WTC11 (cell line): Measurements from ENCODE around the gene OR51F2. TPM values are rescaled to one million over a fixed set of nuclear protein-coding genes. Genes with fewer than 3 reads are reported as not detected.

Experiments used
- ATAC-seq: fragments of 200-7000 bp; cut with Tn5 transposase; 2 replicates; pipeline ENCODE4 v1.10.0; 2021; ENCODE audit warnings: mild to moderate bottlenecking, moderate library complexity
- CTCF ChIA-PET: fragments of 300-600 bp; sonication (Branson Sonifier 250); formaldehyde crosslinking; loops from one replicate; lab custom pipeline; 2021; ENCODE audit warnings: antibody characterized with exemption; lab: Charles Lee
- POLR2A ChIA-PET: fragments of 350-600 bp; sonication (Branson Sonifier 250); formaldehyde crosslinking; loops from one replicate; lab custom pipeline; 2021; ENCODE audit warnings: antibody characterized with exemption; lab: Charles Lee
- DNase-seq: peaks from one replicate; pipeline ENCODE4 v3.0.0; 2021; ENCODE audit warnings: low spot score
- H3K27ac Mint-ChIP-seq: 2 replicates; pipeline ENCODE4 v1.8.0; 2021; ENCODE audit warnings: mixed read lengths
- H3K27me3 Mint-ChIP-seq: 2 replicates; pipeline ENCODE4 v1.8.0; 2021; ENCODE audit warnings: low read depth, mild to moderate bottlenecking, moderate library complexity, mixed read lengths
- H3K36me3 Mint-ChIP-seq: 2 replicates; pipeline ENCODE4 v1.8.0; 2021; ENCODE audit warnings: mixed read lengths
- H3K4me1 Mint-ChIP-seq: 2 replicates; pipeline ENCODE4 v1.8.0; 2022; ENCODE audit warnings: mixed read lengths
- H3K4me3 Mint-ChIP-seq: 2 replicates; pipeline ENCODE4 v1.8.0; 2021; ENCODE audit warnings: mild to moderate bottlenecking, moderate library complexity, mixed read lengths
- H3K9me3 Mint-ChIP-seq: 2 replicates; pipeline ENCODE4 v1.8.0; 2021; ENCODE audit warnings: mixed read lengths
- CTCF ChIP-seq: fragments of 200-600 bp; IDR thresholded peaks from 2 replicates; pipeline ENCODE4 v1.8.0; 2022; ENCODE audit warnings: antibody characterized with exemption
- FOXK1 ChIP-seq: sonication (generic); formaldehyde crosslinking; IDR thresholded peaks from 2 replicates; pipeline ENCODE4 v1.8.0; 2022; ENCODE audit warnings: mild to moderate bottlenecking, moderate library complexity, missing genetic modification reagents
- HMGA2 ChIP-seq: fragments of 250-450 bp; sonication (Bioruptor Pico); IDR thresholded peaks from 2 replicates; pipeline ENCODE4 v1.4.0; 2021; ENCODE audit warnings: mild to moderate bottlenecking, moderate library complexity
- NFATC4 ChIP-seq: fragments of 250-450 bp; sonication (Bioruptor Pico); IDR thresholded peaks from 2 replicates; pipeline ENCODE4 v1.9.0; 2021; ENCODE audit warnings: mild to moderate bottlenecking
- NR2C2 ChIP-seq: sonication (generic); formaldehyde crosslinking; IDR thresholded peaks from 2 replicates; pipeline ENCODE4 v1.8.0; 2022; ENCODE audit warnings: mild to moderate bottlenecking, missing genetic modification reagents
- PRDM15 ChIP-seq: sonication (generic); formaldehyde crosslinking; IDR thresholded peaks from 2 replicates; pipeline ENCODE4 v1.8.0; 2022; ENCODE audit warnings: missing genetic modification reagents
- STAT6 ChIP-seq: sonication (generic); formaldehyde crosslinking; conservative IDR thresholded peaks from 2 replicates; pipeline ENCODE4 v1.8.1; 2023; ENCODE audit warnings: mild to moderate bottlenecking, low read depth, missing genetic modification reagents, moderate library complexity
- TEAD1 ChIP-seq: sonication (generic); formaldehyde crosslinking; IDR thresholded peaks from 2 replicates; pipeline ENCODE4 v1.8.0; 2022; ENCODE audit warnings: mild to moderate bottlenecking, missing genetic modification reagents
- USF1 ChIP-seq: sonication (generic); formaldehyde crosslinking; IDR thresholded peaks from 2 replicates; pipeline ENCODE4 v1.8.0; 2022; ENCODE audit warnings: mild to moderate bottlenecking, missing genetic modification reagents
- ZMAT4 ChIP-seq: fragments of 250-450 bp; sonication (Bioruptor Pico); IDR thresholded peaks from 2 replicates; pipeline ENCODE4 v1.9.0; 2021; ENCODE audit warnings: mild to moderate bottlenecking
- ZNF416 ChIP-seq: fragments of 250-450 bp; sonication (Bioruptor Pico); IDR thresholded peaks from 2 replicates; pipeline ENCODE4 v1.9.0; 2021; ENCODE audit warnings: mild to moderate bottlenecking, inconsistent platforms
- ZNF423 ChIP-seq: fragments of 250-450 bp; sonication (Bioruptor Pico); IDR thresholded peaks from 2 replicates; pipeline ENCODE4 v2.1.2; 2022; ENCODE audit warnings: mild to moderate bottlenecking, moderate library complexity
- ZNF512 ChIP-seq: sonication (generic); formaldehyde crosslinking; IDR thresholded peaks from 2 replicates; pipeline ENCODE4 v1.8.1; 2022; ENCODE audit warnings: missing genetic modification reagents, borderline replicate concordance
- total RNA-seq: library from RNA; stranded (reverse); gene quantifications from 3 replicates; pipeline ENCODE4 v1.2.3, GENCODE V29; 2021

The OR51F2 gene
- total RNA-seq, 1 experiment from 2014 or later: not detected

- ChIA-PET POLR2A (no interaction called here), CTCF (no interaction called here)
- H3K4me1 Mint-ChIP-seq: peaks cover 33% of the 10 kb centered on the region
- H3K4me3 Mint-ChIP-seq: no peak overlapping the region
- H3K27ac Mint-ChIP-seq: peak overlapping the region; percentile 74
- peaks cover 16% of the 10 kb centered on the region for H3K9me3 Mint-ChIP-seq
- peaks cover 9% of the 10 kb centered on the region for H3K27me3 Mint-ChIP-seq
- 0 out of 2 replicates have a peak, but pooled peaks have one; percentile 12 for TF ChIP-seq ZNF423 (CRISPR knock-in tag)
- peak; percentile 99 for TF ChIP-seq ZNF416 (CRISPR knock-in tag)
- no peak for TF ChIP-seq TEAD1
- TF ChIP-seq, all 79 proteins: peak for 2
- DNase-seq: no peak
- peak; percentile 97 for ATAC-seq
- H3K36me3 Mint-ChIP-seq: peaks cover 5% of the 10 kb centered on the region; the same call in 1 of the 2 replicates
These were observed 41.5 kb downstream of the OR51F2 start for GRCh38 chr11:4862447-4863236.

GRCh38 chr11:4863876-4864275 is 42.8 kb downstream of the OR51F2 start:
- POLR2A ChIA-PET: no interaction called here
- H3K9me3 Mint-ChIP-seq: peaks cover 16% of the 10 kb centered on the region
- H3K4me3 Mint-ChIP-seq: no peak overlapping the region
- H3K4me1 Mint-ChIP-seq: peaks cover 33% of the 10 kb centered on the region
- peaks cover 9% of the 10 kb centered on the region for H3K27me3 Mint-ChIP-seq
- DNase-seq: no peak
- no peak for ATAC-seq
- CTCF ChIA-PET: no interaction called here
- TF ChIP-seq NFATC4 (CRISPR knock-in tag) (no peak), HMGA2 (CRISPR knock-in tag) (no peak), ZMAT4 (CRISPR knock-in tag) (no peak), ZNF512 (CRISPR knock-in tag) (no peak), NR2C2 (CRISPR knock-in tag) (no peak), STAT6 (CRISPR knock-in tag) (no peak), CTCF (no peak), USF1 (no peak), PRDM15 (CRISPR knock-in tag) (no peak), FOXK1 (CRISPR knock-in tag) (no peak)
- TF ChIP-seq, all 79 proteins: peak for 0
- peaks cover 5% of the 10 kb centered on the region; the same call in 1 of the 2 replicates for H3K36me3 Mint-ChIP-seq
- no peak overlapping the region for H3K27ac Mint-ChIP-seq
